ENCODE measurements around the gene OBSCN.

- TF ChIP-seq MAFK (IDR thresholded peaks at IDR 0.05; ENCODE audit: low read depth, low read length) (no peak), RAD21 (IDR thresholded peaks at IDR 0.05; ENCODE audit: low read length) (no peak), CTCF (conservative IDR thresholded peaks at IDR 0.05; ENCODE audit: low read depth, low read length) (no peak), SMC3 (IDR thresholded peaks at IDR 0.05; ENCODE audit: low read depth, low read length) (no peak), POLR2A (IDR thresholded peaks at IDR 0.05; ENCODE audit: low read depth, low read length) (no peak), RFX5 (IDR thresholded peaks at IDR 0.05; ENCODE audit: low read depth, low read length) (no peak), ELK1 (IDR thresholded peaks at IDR 0.05; ENCODE audit: borderline replicate concordance, low read depth, low read length) (no peak), MXI1 (IDR thresholded peaks at IDR 0.05; ENCODE audit: borderline replicate concordance, low read depth, low read length) (no peak), BHLHE40 (IDR thresholded peaks at IDR 0.05; ENCODE audit: low read depth, low read length) (no peak), RCOR1 (IDR thresholded peaks at IDR 0.05; ENCODE audit: insufficient replicate concordance, low read length) (no peak), CEBPB (IDR thresholded peaks at IDR 0.05; ENCODE audit: low read depth, low read length) (no peak)
Measured at GRCh38 chr1:228350179-228350742, 142.4 kb downstream of the OBSCN start.
